NCI-H187 treated with DMSO at 0.1 percent for 48 hours (cell line): Measurements from ENCODE around the gene DIPK1B.

Experiments used
- DNase-seq: peaks from one replicate; lab custom pipeline; 2025; lab: John Stamatoyannopoulos, UW

The DIPK1B gene

DNA sequence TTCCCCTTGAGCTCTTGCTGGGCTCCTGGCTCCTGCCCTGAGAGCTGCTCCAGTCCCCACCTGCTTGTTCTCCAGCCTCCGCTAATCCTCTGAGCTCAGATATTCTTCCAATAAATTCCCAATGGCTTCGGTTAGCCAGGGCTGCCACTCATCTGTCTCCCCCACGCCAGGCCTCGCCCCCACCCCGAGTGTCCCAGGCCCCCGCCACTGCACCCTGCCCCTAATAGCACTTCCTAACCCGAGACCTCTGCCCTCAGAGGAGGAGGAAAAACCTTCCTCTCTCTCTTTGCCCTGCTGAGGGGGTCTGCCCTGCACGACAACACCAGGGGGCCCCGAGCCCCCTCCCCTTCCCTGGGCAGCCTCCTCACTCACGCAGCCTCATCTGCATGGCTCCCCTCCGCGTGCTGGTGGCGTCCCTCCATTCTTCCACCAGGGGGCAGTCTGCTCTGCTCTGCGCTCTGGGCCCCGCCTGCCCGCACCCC, 57.4 kb downstream of the DIPK1B start:
- no peak for DNase-seq

DNA sequence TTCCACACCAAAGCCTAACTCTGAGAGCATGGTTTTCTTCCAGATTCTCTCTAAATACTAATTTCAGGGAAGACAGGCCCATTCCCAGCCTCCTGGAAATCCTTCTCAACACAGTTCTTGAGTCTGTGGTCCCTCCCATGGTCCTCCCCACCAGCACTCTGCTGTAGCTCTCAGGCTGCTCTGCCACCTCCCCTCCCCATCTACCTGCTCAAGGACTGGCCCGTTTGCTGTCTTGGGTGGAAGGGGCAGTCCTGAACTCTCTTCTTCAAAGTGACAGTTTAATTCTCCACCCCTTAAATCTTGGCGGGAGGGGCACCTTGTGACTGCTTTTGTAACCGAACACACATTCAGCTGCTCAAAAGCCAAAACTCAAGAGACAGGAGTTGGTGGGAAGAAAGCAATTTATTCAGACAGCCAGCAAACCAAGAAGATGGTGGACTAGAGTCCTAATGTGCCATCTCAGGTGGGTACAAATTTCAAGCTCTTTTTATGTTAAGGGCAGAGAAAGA, 59.6 kb downstream of the DIPK1B start:
- no peak for DNase-seq

DNA sequence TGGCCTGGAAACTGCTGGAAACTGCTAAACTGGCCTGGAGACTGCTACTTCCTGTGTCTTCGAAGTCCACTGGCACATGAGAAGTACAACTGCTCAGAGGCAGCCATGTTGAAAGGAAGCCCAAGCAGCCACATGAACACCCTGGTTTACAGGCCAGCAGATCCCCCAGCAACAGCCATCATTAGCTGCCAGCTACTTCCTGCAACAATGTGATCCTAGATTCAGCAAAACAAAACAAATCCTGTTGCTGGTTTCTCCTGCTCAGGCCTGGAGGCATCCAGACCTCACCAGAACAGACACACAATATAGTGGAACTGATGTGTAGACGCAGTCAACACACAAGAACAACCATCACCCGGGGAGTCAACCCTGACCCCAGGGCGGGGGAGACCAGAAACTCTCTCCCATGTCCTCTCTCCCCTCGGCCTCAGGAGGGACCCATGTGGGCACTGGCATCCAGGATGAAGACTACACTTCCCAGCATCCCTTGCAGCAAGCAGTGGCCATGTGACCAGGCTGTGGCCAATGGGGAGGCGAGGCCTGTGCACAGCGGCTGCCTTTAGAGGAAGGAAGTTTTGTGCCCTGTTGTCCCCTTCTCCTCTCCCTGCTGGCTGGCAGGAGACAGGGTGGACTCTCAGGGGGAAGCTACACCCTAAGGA, 61.1 kb downstream of the DIPK1B start:
- DNase-seq: no peak
